H1 (cell line): ENCODE measurements around the gene TMEM178B. TPM values are rescaled to one million over a fixed set of nuclear protein-coding genes. Genes with fewer than 3 reads are reported as not detected.

Experiments
- CTCF ChIA-PET: fragments of 300-600 bp; sonication (Branson Sonifier 250); formaldehyde crosslinking; loops from one replicate; lab custom pipeline; 2021; ENCODE audit not compliant: partially characterized antibody; lab: Charles Lee
- POLR2A ChIA-PET: fragments of 300-600 bp; sonication (Branson Sonifier 250); formaldehyde crosslinking; loops from one replicate; lab custom pipeline; 2021; ENCODE audit warnings: inconsistent platforms; ENCODE audit not compliant: partially characterized antibody; lab: Charles Lee
- DNase-seq, 2 experiments: peaks; one replicate each; pipeline versions ENCODE4 v3.0.0 to v3.0.0-alpha.2; 2010 to 2022; ENCODE audit warnings: low spot score in 2 of 2, low read depth in 1 of 2, mixed read lengths in 1 of 2
- FAIRE-seq: peaks from 2 replicates; lab custom pipeline; 2011; peaks lifted over from hg19 to GRCh38; lab: Jason Lieb, UNC
- H2AFZ ChIP-seq: 2 replicates; pipeline ENCODE4 v1.8.1; 2012; ENCODE audit warnings: low read length, inconsistent platforms
- H2AK5ac ChIP-seq: 2 replicates; pipeline ENCODE4 v1.6.1; 2013; ENCODE audit warnings: low read depth, low read length
- H2BK120ac ChIP-seq: replicated peaks from 2 replicates; pipeline ENCODE3; 2013; ENCODE audit warnings: low read depth, low read length, inconsistent platforms
- H2BK12ac ChIP-seq: 2 replicates; pipeline ENCODE4 v1.6.1; 2013; ENCODE audit warnings: low read depth, low read length
- H2BK15ac ChIP-seq: 2 replicates; pipeline ENCODE4 v1.6.1; 2013; ENCODE audit warnings: low read length
- H2BK20ac ChIP-seq: 2 replicates; pipeline ENCODE4 v1.6.1; 2013; ENCODE audit warnings: low read length
- H2BK5ac ChIP-seq: 2 replicates; pipeline ENCODE4 v1.6.1; 2013; ENCODE audit warnings: low read depth, low read length
- H3K14ac ChIP-seq: 2 replicates; pipeline ENCODE4 v1.6.1; 2013; ENCODE audit warnings: inconsistent platforms; ENCODE audit not compliant: insufficient read length
- H3K18ac ChIP-seq: 2 replicates; pipeline ENCODE4 v1.6.1; 2013; ENCODE audit warnings: low read length; ENCODE audit errors: extremely low read depth
- H3K23ac ChIP-seq: 2 replicates; pipeline ENCODE4 v1.6.1; 2013; ENCODE audit warnings: inconsistent platforms; ENCODE audit not compliant: insufficient read length
- H3K23me2 ChIP-seq: 2 replicates; pipeline ENCODE4 v1.6.1; 2013; ENCODE audit warnings: low read depth, low read length
- H3K27ac ChIP-seq: 2 replicates; pipeline ENCODE4 v1.6.1; 2011; ENCODE audit warnings: low read depth, low read length, inconsistent platforms
- H3K27me3 ChIP-seq, 4 experiments: replicated peaks in 1 of 4; 1 replicate in 1 of 4; 2 replicates in 3 of 4; pipeline versions ENCODE4 v1.6.1 to v1.8.1; 2011 to 2013; ENCODE audit warnings: low read length in 3 of 4, mild to moderate bottlenecking in 3 of 4, inconsistent platforms in 2 of 4, mixed read lengths in 2 of 4, moderate library complexity in 1 of 4; ENCODE audit not compliant: control insufficient read depth in 3 of 4, insufficient read depth in 3 of 4; ENCODE audit errors: extremely low read depth in 1 of 4
- H3K36me3 ChIP-seq, 4 experiments: 2 replicates each; pipeline versions ENCODE4 v1.6.1 to v1.8.1; 2011 to 2013; ENCODE audit warnings: mild to moderate bottlenecking in 4 of 4, low read length in 3 of 4, moderate library complexity in 2 of 4, control low read depth in 1 of 4, inconsistent platforms in 1 of 4; ENCODE audit not compliant: insufficient read depth in 4 of 4, control insufficient read depth in 2 of 4
- H3K4ac ChIP-seq: replicated peaks from 2 replicates; pipeline ENCODE3; 2013; ENCODE audit warnings: low read length, low read depth, mixed read lengths, inconsistent platforms; ENCODE audit not compliant: insufficient read length
- H3K4me1 ChIP-seq, 4 experiments: replicated peaks in 1 of 4; 1 replicate in 1 of 4; 2 replicates in 3 of 4; pipeline versions ENCODE4 v1.6.1 to v1.8.1; 2011 to 2013; ENCODE audit warnings: low read length in 3 of 4, inconsistent platforms in 2 of 4, mixed read lengths in 1 of 4; ENCODE audit not compliant: insufficient read depth in 4 of 4, control insufficient read depth in 3 of 4
- H3K4me2 ChIP-seq, 2 experiments: 2 replicates each; pipeline versions ENCODE4 v1.6.1 to v1.8.1; 2011 to 2013; ENCODE audit warnings: low read depth in 2 of 2, low read length in 2 of 2, control low read depth in 1 of 2, inconsistent platforms in 1 of 2, mild to moderate bottlenecking in 1 of 2; ENCODE audit not compliant: insufficient read depth in 1 of 2
- H3K4me3 ChIP-seq, 4 experiments: fragments of 200-600, 300-600 bp in 1 of 4; sonication (generic), shearing (Covaris generic), sonication (Bioruptor Twin) in 1 of 4; 2 replicates each; pipeline versions ENCODE4 v1.5.1 to v1.8.1; 2011 to 2016; ENCODE audit warnings: low read length in 4 of 4, low read depth in 3 of 4, control low read depth in 2 of 4, inconsistent platforms in 2 of 4, mild to moderate bottlenecking in 2 of 4, mixed read lengths in 1 of 4, moderate library complexity in 1 of 4; ENCODE audit not compliant: insufficient read depth in 2 of 4; ENCODE audit errors: extremely low read depth in 1 of 4
- H3K56ac ChIP-seq: replicated peaks from 2 replicates; pipeline ENCODE3; 2013; ENCODE audit warnings: low read depth, mild to moderate bottlenecking, mixed read lengths, low read length, inconsistent platforms; ENCODE audit not compliant: insufficient read length
- H3K79me1 ChIP-seq: 2 replicates; pipeline ENCODE4 v1.6.1; 2013; ENCODE audit warnings: low read depth, low read length, control low read depth
- H3K79me2 ChIP-seq, 2 experiments: 2 replicates each; pipeline versions ENCODE4 v1.6.1 to v1.8.1; 2012 to 2013; ENCODE audit warnings: low read length in 2 of 2, mild to moderate bottlenecking in 2 of 2, inconsistent platforms in 1 of 2; ENCODE audit not compliant: insufficient read depth in 2 of 2, control insufficient read depth in 1 of 2
- H3K9ac ChIP-seq, 4 experiments: replicated peaks in 1 of 4; 1 replicate in 1 of 4; 2 replicates in 3 of 4; pipeline versions ENCODE4 v1.6.1 to v1.8.1; 2011 to 2013; ENCODE audit warnings: low read depth in 3 of 4, low read length in 3 of 4, control low read depth in 2 of 4, mild to moderate bottlenecking in 2 of 4, moderate library complexity in 2 of 4, inconsistent platforms in 1 of 4; ENCODE audit errors: extremely low read depth in 1 of 4
- H3K9me3 ChIP-seq, 2 experiments: 2 replicates each; pipeline versions ENCODE4 v1.6.1 to v1.8.1; 2012 to 2013; ENCODE audit warnings: mild to moderate bottlenecking in 2 of 2, moderate library complexity in 2 of 2, control low read depth in 1 of 2, inconsistent platforms in 1 of 2, low read depth in 1 of 2, low read length in 1 of 2, mixed read lengths in 1 of 2; ENCODE audit not compliant: insufficient read depth in 2 of 2
- H4K20me1 ChIP-seq, 2 experiments: replicated peaks in 1 of 2; 2 replicates each; pipeline versions ENCODE3 to v1.8.1; 2011 to 2013; ENCODE audit warnings: inconsistent platforms in 2 of 2, low read length in 2 of 2, mild to moderate bottlenecking in 1 of 2; ENCODE audit not compliant: insufficient read depth in 2 of 2, control insufficient read depth in 1 of 2
- H4K5ac ChIP-seq: 2 replicates; pipeline ENCODE4 v1.6.1; 2013; ENCODE audit warnings: low read length, low read depth, mixed read lengths, inconsistent platforms; ENCODE audit not compliant: insufficient read length
- H4K8ac ChIP-seq: 2 replicates; pipeline ENCODE4 v1.8.0; 2013; ENCODE audit warnings: mild to moderate bottlenecking, moderate library complexity, low read length, inconsistent platforms; ENCODE audit not compliant: insufficient read depth; ENCODE audit errors: extremely low read depth
- H4K91ac ChIP-seq: replicated peaks from 2 replicates; pipeline ENCODE3; 2013; ENCODE audit warnings: low read length, mixed read lengths, inconsistent platforms; ENCODE audit not compliant: insufficient read length
- CHD1 ChIP-seq: IDR thresholded peaks from 2 replicates; pipeline ENCODE4 v1.6.1; 2012; ENCODE audit warnings: low read depth, low read length, improper control_type of control experiment
- HDAC6 ChIP-seq: IDR thresholded peaks from one replicate; pipeline ENCODE4 v1.7.1; 2012; ENCODE audit warnings: low read depth, mild to moderate bottlenecking, inconsistent platforms, low read length, moderate library complexity
- RAD21 ChIP-seq, 2 experiments: IDR thresholded peaks in 1 of 2; conservative IDR thresholded peaks in 1 of 2; 2 replicates each; pipeline ENCODE4 v1.6.1; 2011; ENCODE audit warnings: low read depth in 2 of 2, low read length in 2 of 2, improper control_type of control experiment in 1 of 2, inconsistent platforms in 1 of 2, mild to moderate bottlenecking in 1 of 2, moderate library complexity in 1 of 2
- RBBP5 ChIP-seq: IDR thresholded peaks from 2 replicates; pipeline ENCODE4 v1.7.1; 2012; ENCODE audit warnings: low read depth, mild to moderate bottlenecking, inconsistent platforms, low read length, moderate library complexity, borderline replicate concordance
- SIX5 ChIP-seq: IDR thresholded peaks from 2 replicates; pipeline ENCODE4 v1.6.1; 2011; ENCODE audit warnings: mild to moderate bottlenecking, low read depth, low read length
- TBP ChIP-seq: IDR thresholded peaks from 2 replicates; pipeline ENCODE4 v1.6.1; 2011; ENCODE audit warnings: low read depth, low read length, improper control_type of control experiment
- WGBS, 2 experiments: shearing (Covaris generic) in 1 of 2; methylation state at CpG; one replicate each; pipeline versions ENCODE4 v1.1.6 to v1.1.7; 2013 to 2015; ENCODE audit warnings: low lambda C conversion rate in 2 of 2, mixed read lengths in 2 of 2, inconsistent platforms in 1 of 2, low coverage in 1 of 2, missing lambda C conversion rate in 1 of 2; ENCODE audit not compliant: insufficient replicate concordance in 2 of 2, insufficient coverage in 1 of 2, insufficient read length in 1 of 2; ENCODE audit errors: extremely low coverage in 1 of 2, missing lambda C conversion rate in 1 of 2; 5-methylcytosine and 5-hydroxymethylcytosine counted together
- polyA plus RNA-seq, 7 experiments: library from polyadenylated mRNA; depleted of rRNA in 3 of 7; stranded (reverse) in 5 of 7; unstranded in 2 of 7; fragments of >200 nt in 5 of 7; fragments of 200-250 nt in 2 of 7; gene quantifications; 1 replicate in 5 of 7; 2 replicates in 1 of 7; 4 replicates in 1 of 7; pipeline versions ENCODE4 v1.2.1 to v1.2.3, GENCODE V29; 2011 to 2013; ENCODE audit warnings: missing spikeins in 2 of 7, mixed read lengths in 2 of 7
- total RNA-seq: library from RNA; stranded (reverse); fragmentation: NEBNext Ultra II Directional; extraction: Animal tissue kit (Norgen Biotek cat#: 25700); gene quantifications from 2 replicates; pipeline ENCODE4 v1.2.1, GENCODE V29; 2021

TMEM178B gene
- total and polyA plus RNA-seq, 2 of the 8 experiments (the other 6 are each of a cell fraction or from before 2014, with no cell fraction given), result 5.3 to 18.1 TPM

- H3K79me1 ChIP-seq, result no peaks in the 10 kb centered on the region
- H3K36me3 ChIP-seq, result no peaks in the 10 kb centered on the region; a peak in 2 of 8 replicates
- H2AK5ac ChIP-seq, result no peak overlapping the region
- no peak overlapping the region for H4K8ac ChIP-seq
- no peak overlapping the region for H4K91ac ChIP-seq
- no peak overlapping the region for H3K4me2 ChIP-seq
- no peak overlapping the region for H2BK120ac ChIP-seq
- POLR2A ChIA-PET, result no interaction called here
- TF ChIP-seq RBBP5, result no peak
- no peak for TF ChIP-seq SIX5
- no peak for TF ChIP-seq HDAC6
- no peak for TF ChIP-seq CHD1
- TF ChIP-seq RAD21 (IDR thresholded peaks at IDR 0.05 in 1 of 2, conservative IDR thresholded peaks at IDR 0.05 in 1 of 2; ENCODE audit: low read depth in 2 of 2, low read length in 2 of 2), result no peak
- no peak for TF ChIP-seq TBP
- DNase-seq (no peak), FAIRE-seq (no peak)
- H3K18ac ChIP-seq, result no peak overlapping the region
- H3K9me3 ChIP-seq, result no peaks in the 10 kb centered on the region; a peak in 1 of 4 replicates
- no peak overlapping the region for H2AFZ ChIP-seq
- no peak overlapping the region for H4K5ac ChIP-seq
- H4K20me1 ChIP-seq, result no peaks in the 10 kb centered on the region
- H2BK5ac ChIP-seq, result no peak overlapping the region
- no peaks in the 10 kb centered on the region for H3K23me2 ChIP-seq
- H2BK15ac ChIP-seq, result no peak overlapping the region
- H3K4me1 ChIP-seq, result no peaks in the 10 kb centered on the region
- H3K27ac ChIP-seq, result no peak overlapping the region
- no peaks in the 10 kb centered on the region for H3K79me2 ChIP-seq
- H3K56ac ChIP-seq, result no peak overlapping the region
- H3K27me3 ChIP-seq, result no peaks in the 10 kb centered on the region
- H2BK12ac ChIP-seq, result no peak overlapping the region
- H3K14ac ChIP-seq, result no peak overlapping the region
- no peak overlapping the region for H3K4ac ChIP-seq
- 97% methylated on average over 4 of the region's 4 CpGs; no CpG with 5 or more reads in 1 of the 2 experiments for WGBS, 2 experiments
- H3K23ac ChIP-seq, result no peak overlapping the region
- H3K9ac ChIP-seq, result no peak overlapping the region
- H2BK20ac ChIP-seq, result no peak overlapping the region
- CTCF ChIA-PET, result interaction anchor here (0.6 to 1.3 kb wide), 4 partner anchors 13 to 155 kb away, joined by 3 to 6 read pairs (median 3); no protein-coding TSS in a partner anchor
- H3K4me3 ChIP-seq, result no peak overlapping the region
Observed at GRCh38 chr7:141519623-141520022, 445.8 kb downstream of the TMEM178B start.
